Mesenteric fat pad (tissue), 1 donor: ENCODE results near the gene FUT7. TPM values are rescaled to one million over a fixed set of nuclear protein-coding genes. Genes with fewer than 3 reads are reported as not detected.
"Not testable (repeated sequence)": the region's sequence is repeated elsewhere in the genome, so short reads cannot be mapped to it uniquely, and the experiment has no call there.

Source experiments
- DNase-seq: peaks from one replicate; pipeline ENCODE4 v3.0.0-alpha.2; 2020; ENCODE audit warnings: low spot score
- total RNA-seq: library from RNA; stranded (reverse); fragmentation: NEBNext Ultra II Directional; extraction: Animal tissue kit (Norgen Biotek cat#: 25700); gene quantifications from one replicate; pipeline ENCODE4 v1.2.1, GENCODE V29; 2021
- donor health status: DM: yes; HTN: yes; CAD: no.

The FUT7 gene
- total RNA-seq, 1 donor from 2014 or later, result 0.55 TPM

DNA sequence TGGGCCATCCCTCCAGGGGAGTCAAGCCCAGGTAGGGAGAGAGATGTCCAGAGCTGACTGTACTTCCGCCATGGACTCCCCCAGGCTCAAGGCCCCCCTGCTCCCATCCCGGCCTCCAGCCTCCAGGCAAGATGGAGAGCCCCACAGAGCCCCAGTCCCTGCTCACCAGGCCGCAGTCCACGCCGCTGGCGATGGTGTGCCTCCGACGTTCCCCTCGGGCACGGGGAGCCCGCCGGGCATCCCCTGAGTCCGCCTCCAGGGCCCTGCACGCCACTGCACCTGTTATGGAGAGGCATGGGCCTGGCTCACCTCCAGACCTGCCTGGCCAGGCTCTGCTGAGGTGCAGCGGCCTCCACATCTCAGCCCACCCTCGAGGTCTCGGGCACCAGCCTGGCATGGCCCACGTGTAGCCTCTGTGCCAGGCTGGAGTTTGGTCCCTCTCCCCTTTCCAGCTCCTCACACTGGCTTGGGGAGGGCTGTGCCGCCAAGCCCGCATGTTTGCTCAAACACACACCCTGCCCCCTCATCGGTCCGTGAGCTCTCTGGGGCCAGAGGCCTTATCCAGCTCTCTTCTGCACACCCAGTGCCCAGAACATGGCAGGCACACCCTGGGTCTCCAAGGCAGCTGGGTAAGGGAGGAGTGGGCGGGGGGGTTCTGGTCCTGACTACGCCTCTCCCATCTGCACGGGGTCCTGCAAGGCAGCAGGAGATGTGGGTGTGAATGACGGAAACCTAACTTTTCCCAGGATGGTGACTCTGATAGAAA is 34.4 kb upstream of the FUT7 start:
- no peak for DNase-seq

DNA sequence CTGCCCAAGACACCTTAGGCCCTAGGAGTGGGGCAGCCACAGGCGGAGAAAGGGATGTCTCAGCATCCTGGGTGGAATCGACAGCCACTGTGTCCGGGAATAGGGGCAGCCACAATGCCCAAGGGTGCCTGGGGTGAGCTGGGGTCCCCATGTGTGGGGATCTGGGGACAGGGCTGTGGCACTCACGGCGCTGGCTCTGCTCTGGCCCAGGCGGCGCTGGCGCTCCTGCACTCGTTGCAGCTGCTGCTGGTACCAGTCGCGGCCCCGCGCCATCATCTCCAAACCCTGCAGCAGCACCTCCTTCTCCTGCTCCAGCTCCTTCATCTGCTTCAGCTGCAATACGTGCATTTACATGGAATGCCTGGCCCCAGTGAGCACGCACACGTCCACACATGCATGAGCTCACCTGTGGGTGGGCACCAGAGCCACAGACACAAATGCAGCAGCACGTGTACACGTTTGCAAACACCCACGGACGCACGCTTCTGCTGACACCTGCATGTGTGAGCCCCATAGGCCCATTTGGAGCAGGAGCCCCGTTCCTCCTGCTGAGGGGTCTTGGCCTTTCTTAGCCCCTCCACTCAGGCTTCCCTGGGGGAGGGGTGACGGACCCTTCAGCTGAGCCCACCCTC is 33.6 kb upstream of the FUT7 start:
- DNase-seq, result no peak

DNA sequence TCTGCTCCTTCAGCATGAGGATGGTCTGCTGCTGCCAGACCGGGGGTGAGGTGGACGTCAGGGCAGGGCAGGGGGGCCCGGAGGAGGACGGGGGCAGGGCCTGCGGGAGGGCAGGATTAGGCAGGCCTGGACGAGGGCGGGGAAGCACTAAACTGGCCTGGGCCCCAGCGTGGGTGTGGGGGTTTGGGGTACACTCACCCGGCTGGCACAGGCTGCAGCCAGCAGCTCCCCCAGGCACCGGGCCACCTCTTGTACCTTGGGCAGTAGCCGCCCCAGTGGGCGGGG is 32.9 kb upstream of the FUT7 start:
- no peak for DNase-seq

DNA sequence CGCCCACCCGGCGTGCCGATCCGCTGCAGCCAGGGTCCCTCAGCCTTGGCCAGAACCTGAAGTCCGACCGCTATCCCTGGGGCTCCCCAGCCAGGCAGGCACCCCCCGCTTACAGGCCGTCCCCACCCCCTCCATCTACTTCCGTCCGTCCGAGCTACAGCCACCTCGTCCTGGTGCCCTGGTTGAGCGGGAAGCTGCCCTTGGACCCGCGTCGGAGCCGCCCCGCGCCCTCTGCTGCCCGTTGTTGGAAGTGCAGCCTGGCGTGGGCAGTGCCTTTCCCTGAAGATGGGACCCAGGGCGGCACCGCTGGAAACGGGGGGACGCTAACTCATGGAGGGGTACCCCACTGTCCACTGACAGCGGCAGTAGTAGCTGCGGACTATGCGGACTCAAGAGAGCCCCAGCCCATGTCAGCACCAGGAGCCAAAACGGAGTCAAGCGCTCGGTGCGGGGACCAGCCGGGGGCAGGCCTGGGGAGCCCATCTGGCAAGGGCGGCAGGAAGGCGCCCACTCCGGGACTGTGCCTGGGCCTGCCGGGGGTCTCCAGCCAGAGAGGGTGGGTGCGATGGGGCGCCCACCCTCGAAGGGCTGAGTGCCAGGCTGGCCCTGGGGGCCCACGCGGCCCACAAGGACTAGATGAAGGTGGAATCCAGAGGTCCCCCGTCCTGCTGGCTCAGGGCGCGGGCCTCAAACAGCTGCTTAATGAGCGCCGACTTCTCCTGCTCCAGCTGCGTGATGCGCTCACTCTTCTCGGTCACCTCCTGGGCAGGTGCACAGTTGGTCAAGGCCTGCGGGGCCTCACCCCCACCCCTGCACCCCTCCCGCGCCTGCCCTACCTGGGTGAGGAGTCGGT is 32.4 kb upstream of the FUT7 start:
- no peak for DNase-seq

DNA sequence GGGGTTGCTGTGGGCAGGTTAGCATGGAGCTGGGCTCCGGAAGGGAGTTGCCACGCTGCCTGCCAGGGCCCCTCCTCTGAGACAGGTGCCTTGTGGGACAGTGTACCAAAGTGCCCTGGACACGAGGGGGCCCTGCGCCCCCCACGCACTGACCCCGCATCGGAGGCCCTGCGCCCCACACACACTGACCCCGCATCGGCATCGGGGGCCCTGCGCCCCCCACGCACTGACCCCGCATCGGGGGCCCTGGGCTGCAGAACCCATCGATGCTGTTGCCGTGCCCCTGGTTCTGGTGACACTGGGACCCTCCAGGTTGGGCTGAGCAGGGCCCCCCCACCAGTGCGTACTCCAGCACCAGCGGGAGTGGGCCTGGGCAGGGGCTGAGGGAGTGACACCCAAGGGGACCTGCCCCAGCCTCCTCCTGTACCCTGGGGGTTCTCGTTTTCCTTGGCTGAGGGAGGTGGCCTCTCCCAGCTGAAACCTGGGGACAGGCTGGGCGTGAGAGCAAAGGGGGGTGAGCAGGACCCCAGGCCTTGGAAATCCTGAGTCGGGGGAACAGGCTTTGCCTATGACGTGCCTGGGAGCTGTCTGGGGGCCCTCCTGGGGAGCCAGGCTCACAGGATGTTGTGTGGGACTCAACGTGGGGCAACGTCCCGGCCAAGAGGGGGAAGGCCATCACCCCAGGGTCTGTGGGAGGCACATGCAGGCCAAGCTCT is 31.6 kb upstream of the FUT7 start:
- no peak for DNase-seq

DNA sequence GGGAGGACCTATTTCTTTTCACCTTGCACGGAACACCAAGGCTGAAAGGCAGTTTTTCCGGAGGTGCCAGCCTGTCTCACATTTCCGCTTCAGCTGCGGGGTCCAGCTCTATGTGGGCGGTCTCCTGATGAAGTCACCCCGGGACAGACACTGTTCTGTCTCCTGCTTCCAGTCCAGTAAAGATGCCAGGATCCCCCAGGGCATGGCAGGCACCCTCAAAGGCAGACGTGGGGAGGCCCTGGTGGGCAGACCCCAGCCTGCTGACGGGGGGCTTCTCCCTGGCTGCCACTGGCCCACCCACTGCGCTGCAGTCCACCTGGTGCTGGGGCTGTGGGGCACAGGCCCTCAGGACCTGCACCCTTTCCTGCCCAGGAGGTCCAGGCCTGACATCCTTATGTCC is 30.9 kb upstream of the FUT7 start:
- DNase-seq, result not testable (repeated sequence)

DNA sequence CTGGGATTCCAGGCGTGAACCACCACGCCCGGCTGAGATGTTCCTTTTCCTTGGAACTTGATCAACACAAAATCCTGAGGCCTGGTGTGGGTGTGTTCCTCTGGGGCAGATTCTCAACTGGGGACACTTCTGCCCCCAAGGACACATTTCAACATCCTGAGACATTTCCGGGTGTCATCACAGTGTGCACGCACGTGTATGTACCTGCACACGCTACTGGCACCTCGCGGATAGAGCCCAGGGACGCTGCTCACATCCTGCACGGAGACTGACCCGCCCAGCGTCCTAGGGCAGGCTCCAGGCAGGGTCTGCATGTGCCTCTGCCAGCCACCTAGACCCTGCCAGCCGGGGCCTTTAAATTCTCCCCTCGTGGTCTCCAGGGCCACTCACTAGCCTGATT is 30.5 kb upstream of the FUT7 start:
- DNase-seq, result no peak

DNA sequence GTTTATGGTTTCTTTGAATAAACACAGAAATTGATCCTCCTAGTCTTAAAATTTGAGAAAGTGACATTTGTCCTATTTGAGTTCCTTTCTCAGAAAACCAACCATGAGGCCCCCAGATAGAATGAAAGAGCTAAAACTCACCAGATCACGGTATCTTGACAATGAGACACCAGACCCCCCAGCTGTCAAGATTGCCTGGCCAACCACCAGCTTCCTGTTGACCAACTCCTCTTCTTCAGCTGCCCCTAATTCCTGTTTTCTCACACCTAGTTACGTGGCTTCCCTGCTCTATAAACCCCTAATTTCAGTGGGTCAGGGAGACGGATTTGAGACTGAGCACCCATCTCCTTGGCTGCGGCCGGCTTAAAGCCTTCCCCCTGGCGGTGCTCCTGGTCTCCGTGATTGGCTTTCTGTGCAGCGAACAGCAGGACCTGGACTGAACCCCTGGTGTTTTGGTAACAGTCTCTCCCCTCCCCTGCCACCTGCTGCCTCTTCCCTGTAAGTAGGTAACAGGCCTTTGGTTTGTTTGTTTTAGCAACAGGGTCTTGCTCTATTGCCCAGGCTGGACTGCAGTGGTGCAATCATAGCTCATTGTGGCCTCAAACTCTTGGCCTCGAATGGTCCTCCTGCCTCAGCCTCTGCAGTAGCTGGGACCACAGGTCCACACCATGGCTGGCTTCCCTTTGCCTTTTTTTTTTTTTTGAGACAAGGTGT is 26.8 kb upstream of the FUT7 start:
- DNase-seq, result no peak

DNA sequence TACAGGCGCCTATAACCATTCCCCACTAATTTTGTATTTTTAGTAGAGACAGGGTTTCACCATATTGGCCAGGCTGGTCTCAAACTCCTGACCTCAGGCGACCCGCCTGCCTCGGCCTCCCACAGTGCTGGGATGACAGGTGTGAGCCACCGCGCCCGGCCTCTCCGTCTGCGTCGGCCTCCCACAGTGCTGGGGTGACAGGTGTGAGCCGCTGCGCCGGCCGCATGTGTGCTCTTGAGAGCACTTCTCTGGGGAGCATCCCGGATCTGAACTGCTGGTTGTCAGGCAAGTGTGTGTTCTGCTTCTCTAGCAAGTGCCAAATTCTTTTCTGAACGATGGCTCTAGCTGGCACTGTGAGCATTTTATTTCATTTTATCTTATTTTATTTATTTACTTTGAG is 25.7 kb upstream of the FUT7 start:
- DNase-seq, result no peak

DNA sequence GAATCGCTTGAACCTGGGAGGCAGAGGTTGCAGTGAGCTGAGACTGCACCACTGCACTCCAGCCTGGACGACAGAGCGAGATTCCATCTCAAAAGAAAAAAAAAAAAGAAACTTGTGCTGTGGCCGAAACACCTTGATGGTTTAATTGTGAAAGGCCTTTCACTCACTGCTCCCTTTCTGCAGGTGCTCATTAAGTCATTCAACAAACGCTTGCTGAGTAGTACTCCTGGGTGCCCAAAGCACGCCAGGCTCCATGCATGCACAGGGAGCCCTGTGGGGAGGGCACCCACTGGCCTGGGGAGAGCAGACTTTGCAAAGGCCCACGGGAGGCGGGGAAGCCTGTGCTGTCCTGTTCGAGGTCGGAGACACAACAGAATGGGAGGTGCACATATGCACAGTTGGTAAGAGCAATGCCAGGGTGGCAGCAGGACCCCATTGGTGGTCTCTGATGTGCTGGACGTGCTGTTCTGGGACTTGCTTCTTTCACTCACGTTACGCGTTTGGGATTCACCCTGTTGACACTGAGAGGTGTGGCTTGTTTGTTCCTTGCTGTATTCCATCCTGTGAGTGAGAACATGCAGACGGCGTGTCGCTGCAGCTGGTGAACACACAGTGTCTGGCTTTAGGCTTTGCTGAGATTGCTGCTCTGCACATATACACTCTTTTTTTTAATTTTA is 25.0 kb upstream of the FUT7 start:
- DNase-seq, result no peak

DNA sequence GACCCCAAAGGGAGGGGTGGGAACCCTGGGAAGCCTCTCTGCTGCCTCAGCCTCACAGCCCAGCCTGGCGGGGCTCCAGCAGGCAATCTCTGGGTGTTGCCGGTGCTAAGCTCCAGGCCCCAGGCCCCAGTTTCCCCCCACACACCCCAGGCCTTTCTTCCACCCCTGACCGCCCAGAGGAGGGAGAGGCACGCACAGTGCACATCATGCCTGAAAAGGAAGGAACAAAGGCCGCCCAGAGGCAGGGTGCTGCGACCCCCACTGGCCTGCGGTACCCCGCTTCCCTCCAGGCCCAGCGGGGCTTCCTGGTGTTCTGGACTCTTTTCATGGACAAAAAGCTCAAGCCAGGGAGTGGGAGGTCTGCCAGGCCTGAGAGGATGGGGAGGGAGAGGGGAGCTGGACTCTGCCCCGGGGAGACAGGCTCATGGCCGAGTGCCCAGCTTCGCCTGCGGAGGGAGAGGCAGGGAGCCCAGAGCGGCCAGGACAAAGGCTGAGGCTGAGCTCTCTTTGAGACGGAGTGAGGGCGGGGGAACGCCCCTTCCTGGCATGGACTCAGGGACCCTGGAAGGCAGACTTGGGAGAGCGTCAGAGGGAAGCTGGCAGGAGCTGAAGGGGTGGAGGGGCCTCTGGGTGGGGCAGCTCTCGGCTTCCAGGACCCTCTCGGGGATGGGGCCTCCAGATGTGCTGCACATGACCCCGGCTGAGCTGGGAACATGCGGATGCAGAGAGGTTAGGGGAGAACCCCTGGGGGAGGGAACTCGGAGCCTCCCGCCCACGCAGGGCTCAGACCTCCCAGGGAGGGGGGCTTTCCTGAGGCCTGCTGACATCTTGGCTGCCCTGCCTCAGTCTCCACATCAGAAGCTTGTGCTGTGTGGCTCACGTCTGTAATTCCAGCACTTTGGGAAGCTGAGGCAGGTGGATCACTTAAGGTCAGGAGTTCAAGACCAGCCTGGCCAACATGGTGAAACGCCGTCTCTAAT is 23.8 kb upstream of the FUT7 start:
- no peak for DNase-seq

DNA sequence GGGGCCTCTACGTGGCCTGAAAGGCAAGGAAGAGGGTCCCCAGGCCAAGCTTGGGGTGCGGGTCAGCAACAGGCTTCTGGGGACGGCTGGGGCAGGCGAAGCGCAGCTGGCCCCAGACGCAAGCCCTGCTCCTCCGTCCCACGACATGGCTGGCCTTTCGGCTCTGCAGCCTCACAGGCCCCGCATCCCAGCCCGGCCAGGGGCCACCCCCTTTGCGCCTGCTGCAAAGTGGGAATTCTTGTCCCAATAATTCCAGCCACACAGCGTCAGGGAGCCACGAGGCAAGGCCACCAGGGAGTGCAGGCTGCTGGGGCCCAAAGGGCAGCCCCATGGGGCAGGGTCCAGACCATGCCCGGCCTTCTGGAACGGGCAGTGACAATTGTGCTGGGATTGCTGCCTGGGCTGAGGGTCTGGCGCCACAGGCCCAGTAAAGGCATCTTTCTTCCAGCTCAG is 23.1 kb upstream of the FUT7 start:
- no peak for DNase-seq

DNA sequence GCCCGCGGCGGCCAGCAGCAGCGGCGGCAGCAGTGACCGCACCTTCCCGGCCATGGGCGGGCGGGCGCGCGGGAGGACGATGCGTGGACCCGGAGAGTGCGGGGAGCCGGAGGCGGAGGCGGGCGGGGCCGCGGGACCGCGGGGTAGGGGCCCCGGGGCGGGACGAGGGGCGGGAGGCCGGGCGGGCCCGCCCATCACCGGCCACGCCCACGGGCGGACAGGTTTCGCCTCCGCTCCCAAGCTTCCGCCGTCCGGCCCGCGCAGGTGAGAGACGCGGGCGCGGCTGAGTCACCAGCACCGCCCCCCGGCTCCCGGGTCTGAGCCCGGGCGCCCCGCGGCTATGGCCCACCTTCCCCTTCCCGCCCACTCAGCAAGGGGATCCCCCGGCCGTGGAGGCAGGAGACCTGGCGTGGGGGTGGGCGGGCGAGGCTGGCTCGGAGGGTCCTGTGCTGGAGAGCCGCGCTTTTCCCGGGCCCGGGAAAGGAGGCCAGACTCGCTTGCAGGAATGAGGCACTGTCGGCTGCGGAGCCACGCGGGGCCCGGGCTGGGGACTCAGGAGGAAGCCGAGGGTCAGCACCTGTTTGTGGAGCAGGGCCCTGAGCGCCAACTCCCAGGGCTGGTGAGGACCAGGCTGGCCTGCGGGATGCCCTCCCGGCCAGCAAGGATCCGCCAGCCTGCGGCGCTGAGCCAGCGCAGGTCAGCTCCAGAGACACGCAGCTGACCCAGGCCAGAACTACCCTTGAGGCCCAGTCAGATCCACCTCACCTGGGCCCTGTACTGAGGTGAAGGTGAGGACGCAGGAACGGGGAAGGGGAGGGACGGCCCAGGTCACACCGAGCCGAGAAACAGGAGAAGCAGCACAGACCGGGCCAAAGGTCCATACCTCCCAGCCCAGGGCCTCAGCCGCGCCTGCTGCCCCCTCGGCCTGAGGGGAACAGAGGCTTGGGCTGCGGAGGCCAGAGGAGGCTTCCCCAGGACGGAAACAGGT is 22.4 kb upstream of the FUT7 start, which contains the start of gene ENTPD2:
Gene ENTPD2, minus strand, starts transcription at position 118 of the 988 bp plus-strand sequence. Its CDS starts 64 bp downstream, at position 54.
- no peak for DNase-seq

DNA sequence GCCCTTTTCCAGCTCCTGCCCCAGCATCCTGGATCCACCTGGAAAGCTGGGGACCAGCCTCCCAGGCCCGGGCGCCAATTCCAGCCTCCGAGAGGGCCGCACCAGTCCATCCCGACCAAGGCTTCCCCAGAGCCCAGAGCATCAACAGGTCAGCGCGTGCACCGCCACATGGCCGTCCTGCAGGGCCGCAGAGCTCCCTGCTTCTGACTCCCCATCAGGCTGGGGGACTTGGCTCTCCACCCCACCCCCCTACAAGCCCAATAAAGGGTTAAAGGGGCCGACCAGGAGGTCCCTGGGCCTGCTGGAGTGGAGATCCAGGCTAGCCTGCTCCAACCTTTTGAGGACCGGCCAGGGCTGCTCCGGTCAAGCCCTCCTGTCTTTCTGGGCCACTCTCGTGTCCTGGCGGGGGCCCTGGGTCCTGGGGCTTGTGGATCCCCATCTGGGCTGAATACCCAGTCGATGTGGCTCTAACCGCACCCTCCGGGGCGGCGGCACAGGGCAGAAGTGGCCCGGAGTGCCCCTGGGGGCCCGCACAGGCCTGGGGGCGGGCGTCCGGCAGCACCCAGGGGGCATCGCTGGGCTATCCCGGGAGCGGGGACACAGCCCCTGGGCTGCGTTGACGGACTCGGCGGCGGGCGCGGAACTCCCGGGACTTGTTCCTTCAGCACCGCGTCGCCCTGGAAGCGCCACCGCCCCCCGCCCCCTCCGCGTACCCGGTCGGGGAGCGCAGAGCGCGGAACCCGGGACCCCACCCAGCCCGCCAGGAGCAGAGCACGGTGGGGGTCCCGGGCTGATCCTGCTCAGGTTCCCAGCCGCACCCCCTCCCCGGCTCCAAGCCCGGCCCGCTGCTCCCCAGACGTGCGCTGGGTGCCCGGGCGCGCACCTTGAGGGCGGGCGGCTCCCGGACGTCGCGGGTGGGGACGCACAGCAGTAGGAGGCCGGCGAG is 21.4 kb upstream of the FUT7 start:
- DNase-seq, result no peak

DNA sequence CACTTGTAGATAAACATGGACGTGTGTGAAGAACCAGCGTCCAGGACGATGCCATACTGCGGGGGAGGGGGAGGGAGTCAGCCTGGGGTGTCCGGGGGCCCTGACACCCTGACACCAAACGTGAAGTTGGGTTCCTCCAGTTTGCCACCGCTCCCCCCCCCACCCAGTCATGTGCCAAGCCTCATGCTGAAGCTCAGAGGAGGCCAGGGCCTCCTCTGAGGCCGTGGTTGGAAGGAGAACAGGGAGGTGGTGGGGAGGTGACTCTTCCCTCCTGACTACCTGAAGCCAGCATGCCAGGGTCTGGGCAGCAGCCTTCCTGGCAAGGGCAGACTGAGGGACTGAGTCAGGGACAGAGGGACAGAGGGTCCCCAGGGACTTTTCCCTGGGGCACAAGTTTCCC is 20.4 kb upstream of the FUT7 start:
- no peak for DNase-seq

DNA sequence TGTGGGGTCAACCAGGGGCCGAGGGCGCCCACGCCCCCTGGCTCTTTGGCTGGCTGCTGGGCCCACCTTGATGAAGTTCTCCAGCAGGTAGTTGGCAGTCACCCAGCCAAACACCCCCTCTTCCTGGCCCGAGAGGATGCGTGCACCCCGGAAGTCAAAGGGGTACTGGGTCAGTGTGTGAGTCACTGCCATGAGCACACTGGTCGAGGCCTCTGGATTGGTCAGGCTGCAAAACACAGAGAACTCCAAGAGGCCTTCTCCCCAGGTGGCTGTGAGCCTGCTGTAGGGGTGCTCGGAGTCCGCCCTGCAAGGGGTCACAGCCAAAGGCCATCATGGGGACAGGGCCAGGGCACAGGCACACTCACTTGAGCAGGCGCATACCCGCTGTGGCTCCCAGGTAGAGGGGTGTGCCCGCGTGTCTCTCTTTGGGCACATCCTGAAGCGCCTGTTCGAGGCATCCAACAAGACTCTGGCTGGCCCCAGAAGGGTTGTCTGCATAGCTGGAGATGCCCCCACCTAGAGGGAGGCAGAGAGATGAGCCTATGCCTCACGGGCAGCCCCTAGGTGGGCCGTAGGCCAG is 19.3 kb upstream of the FUT7 start:
- DNase-seq, result no peak
